ENCODE data around the gene KCTD2.
A peak's percentile ranks its signal among the peaks of the same experiment; 100 is the strongest.

The KCTD2 gene

GRCh38 chr17:75013092-75013559 is 33.9 kb upstream of the KCTD2 start:
- peaks cover 4% of the 10 kb centered on the region for H3K79me1 ChIP-seq (ENCODE audit: low read length)
- H2BK5ac ChIP-seq (ENCODE audit: low read length) = peak overlapping the region; percentile 52
- H2AK5ac ChIP-seq (ENCODE audit: low read length) = no peak overlapping the region
- H3K9ac ChIP-seq (ENCODE audit: low read length) = peak overlapping the region; percentile 93
- no peak overlapping the region for H4K8ac ChIP-seq (ENCODE audit: low read depth, low read length)
- H3K23ac ChIP-seq (ENCODE audit: low read length) = peak overlapping the region; percentile 37
- H3K27me3 ChIP-seq (ENCODE audit: insufficient read depth, low read length, poor library complexity) = no peaks in the 10 kb centered on the region
- peak overlapping the region; percentile 94 for H3K4me3 ChIP-seq (ENCODE audit: low read length)
- H3K36me3 ChIP-seq (ENCODE audit: control insufficient read depth, insufficient read depth, low read length) = no peaks in the 10 kb centered on the region
- WGBS (ENCODE audit: extremely low coverage, insufficient coverage, low lambda C conversion rate) = no CpG with 5 or more reads among the region's 10 CpGs
- H2BK15ac ChIP-seq (replicated peaks; ENCODE audit: low read depth) = no peak overlapping the region
- DNase-seq = no peak
- peaks cover 3% of the 10 kb centered on the region for H3K4me1 ChIP-seq (ENCODE audit: control insufficient read depth, low read depth, low read length)
- no peak overlapping the region for H2BK120ac ChIP-seq (ENCODE audit: low read depth, low read length)
- peak overlapping the region; percentile 64 for H3K18ac ChIP-seq (ENCODE audit: low read length)
- H3K4me2 ChIP-seq (ENCODE audit: low read length) = peak overlapping the region; percentile 73
- H3K4ac ChIP-seq (ENCODE audit: low read depth, low read length) = peak overlapping the region; percentile 39
- no peak overlapping the region for H4K5ac ChIP-seq (ENCODE audit: low read length)
- H3K27ac ChIP-seq (ENCODE audit: low read depth, low read length) = peak overlapping the region; percentile 66
- no peaks in the 10 kb centered on the region for H3K79me2 ChIP-seq (ENCODE audit: control insufficient read depth, insufficient read depth, low read length)
- peak overlapping the region; percentile 97 for H3K56ac ChIP-seq (ENCODE audit: low read length)

GRCh38 chr17:75019146-75019545 is 27.9 kb upstream of the KCTD2 start:
- H3K4me1 ChIP-seq (ENCODE audit: control insufficient read depth, low read depth, low read length) = no peaks in the 10 kb centered on the region
- H2BK5ac ChIP-seq (ENCODE audit: low read length) = no peak overlapping the region
- H3K79me1 ChIP-seq (ENCODE audit: low read length) = peaks cover 2% of the 10 kb centered on the region
- no peak overlapping the region for H2BK15ac ChIP-seq (replicated peaks; ENCODE audit: low read depth)
- H3K4me2 ChIP-seq (ENCODE audit: low read length) = no peak overlapping the region
- no peak overlapping the region for H2AK5ac ChIP-seq (ENCODE audit: low read length)
- WGBS (ENCODE audit: extremely low coverage, insufficient coverage, low lambda C conversion rate) = no CpG with 5 or more reads among the region's 5 CpGs
- no peaks in the 10 kb centered on the region for H3K27me3 ChIP-seq (ENCODE audit: insufficient read depth, low read length, poor library complexity)
- no peak overlapping the region for H3K27ac ChIP-seq (ENCODE audit: low read depth, low read length)
- no peak overlapping the region for H3K4me3 ChIP-seq (ENCODE audit: low read length)
- H3K9ac ChIP-seq (ENCODE audit: low read length) = no peak overlapping the region
- no peaks in the 10 kb centered on the region for H3K79me2 ChIP-seq (ENCODE audit: control insufficient read depth, insufficient read depth, low read length)
- H4K8ac ChIP-seq (ENCODE audit: low read depth, low read length) = no peak overlapping the region
- H4K5ac ChIP-seq (ENCODE audit: low read length) = no peak overlapping the region
- no peak overlapping the region for H3K4ac ChIP-seq (ENCODE audit: low read depth, low read length)
- no peak overlapping the region for H3K18ac ChIP-seq (ENCODE audit: low read length)
- H3K36me3 ChIP-seq (ENCODE audit: control insufficient read depth, insufficient read depth, low read length) = peaks cover 7% of the 10 kb centered on the region
- H3K23ac ChIP-seq (ENCODE audit: low read length) = no peak overlapping the region
- DNase-seq = no peak
- H3K56ac ChIP-seq (ENCODE audit: low read length) = no peak overlapping the region
- H2BK120ac ChIP-seq (ENCODE audit: low read depth, low read length) = no peak overlapping the region

- no CpG with 5 or more reads among the region's 3 CpGs for WGBS (ENCODE audit: extremely low coverage, insufficient coverage, low lambda C conversion rate)
- H3K4me3 ChIP-seq (ENCODE audit: low read length) = no peak overlapping the region
- peaks cover 7% of the 10 kb centered on the region for H3K36me3 ChIP-seq (ENCODE audit: control insufficient read depth, insufficient read depth, low read length)
- peaks cover 2% of the 10 kb centered on the region for H3K79me1 ChIP-seq (ENCODE audit: low read length)
- H3K27me3 ChIP-seq (ENCODE audit: insufficient read depth, low read length, poor library complexity) = no peaks in the 10 kb centered on the region
- no peaks in the 10 kb centered on the region for H3K4me1 ChIP-seq (ENCODE audit: control insufficient read depth, low read depth, low read length)
- no peak overlapping the region for H2AK5ac ChIP-seq (ENCODE audit: low read length)
- H3K9ac ChIP-seq (ENCODE audit: low read length) = no peak overlapping the region
- no peak overlapping the region for H4K8ac ChIP-seq (ENCODE audit: low read depth, low read length)
- no peak overlapping the region for H3K23ac ChIP-seq (ENCODE audit: low read length)
- H3K18ac ChIP-seq (ENCODE audit: low read length) = no peak overlapping the region
- H3K4ac ChIP-seq (ENCODE audit: low read depth, low read length) = no peak overlapping the region
- no peak overlapping the region for H2BK120ac ChIP-seq (ENCODE audit: low read depth, low read length)
- H3K79me2 ChIP-seq (ENCODE audit: control insufficient read depth, insufficient read depth, low read length) = no peaks in the 10 kb centered on the region
- no peak overlapping the region for H3K4me2 ChIP-seq (ENCODE audit: low read length)
- no peak overlapping the region for H4K5ac ChIP-seq (ENCODE audit: low read length)
- DNase-seq = no peak
- no peak overlapping the region for H3K27ac ChIP-seq (ENCODE audit: low read depth, low read length)
- H2BK5ac ChIP-seq (ENCODE audit: low read length) = no peak overlapping the region
- no peak overlapping the region for H3K56ac ChIP-seq (ENCODE audit: low read length)
- no peak overlapping the region for H2BK15ac ChIP-seq (replicated peaks; ENCODE audit: low read depth)
Measured at GRCh38 chr17:75019710-75020109, 27.3 kb upstream of the KCTD2 start.

GRCh38 chr17:75020331-75021110 is 26.5 kb upstream of the KCTD2 start:
- H3K9ac ChIP-seq (ENCODE audit: low read length) = no peak overlapping the region
- no peak overlapping the region for H4K5ac ChIP-seq (ENCODE audit: low read length)
- no peaks in the 10 kb centered on the region for H3K79me1 ChIP-seq (ENCODE audit: low read length)
- no peak overlapping the region for H3K4me3 ChIP-seq (ENCODE audit: low read length)
- no peak overlapping the region for H3K56ac ChIP-seq (ENCODE audit: low read length)
- H2BK5ac ChIP-seq (ENCODE audit: low read length) = no peak overlapping the region
- no peak overlapping the region for H4K8ac ChIP-seq (ENCODE audit: low read depth, low read length)
- no peak overlapping the region for H3K4ac ChIP-seq (ENCODE audit: low read depth, low read length)
- no peak overlapping the region for H3K18ac ChIP-seq (ENCODE audit: low read length)
- no peak overlapping the region for H2AK5ac ChIP-seq (ENCODE audit: low read length)
- H3K79me2 ChIP-seq (ENCODE audit: control insufficient read depth, insufficient read depth, low read length) = no peaks in the 10 kb centered on the region
- H3K27me3 ChIP-seq (ENCODE audit: insufficient read depth, low read length, poor library complexity) = no peaks in the 10 kb centered on the region
- H3K4me1 ChIP-seq (ENCODE audit: control insufficient read depth, low read depth, low read length) = no peaks in the 10 kb centered on the region
- no peak overlapping the region for H3K27ac ChIP-seq (ENCODE audit: low read depth, low read length)
- whole genome bisulfite sequencing (ENCODE audit: extremely low coverage, insufficient coverage, low lambda C conversion rate) = no CpG with 5 or more reads among the region's 19 CpGs
- H3K4me2 ChIP-seq (ENCODE audit: low read length) = no peak overlapping the region
- H2BK15ac ChIP-seq (replicated peaks; ENCODE audit: low read depth) = no peak overlapping the region
- DNase-seq = no peak
- peaks cover 7% of the 10 kb centered on the region for H3K36me3 ChIP-seq (ENCODE audit: control insufficient read depth, insufficient read depth, low read length)
- H3K23ac ChIP-seq (ENCODE audit: low read length) = no peak overlapping the region
- no peak overlapping the region for H2BK120ac ChIP-seq (ENCODE audit: low read depth, low read length)

- H3K27me3 ChIP-seq (ENCODE audit: insufficient read depth, low read length, poor library complexity) = no peaks in the 10 kb centered on the region
- no peaks in the 10 kb centered on the region for H3K79me1 ChIP-seq (ENCODE audit: low read length)
- no peak overlapping the region for H4K5ac ChIP-seq (ENCODE audit: low read length)
- no peak overlapping the region for H3K9ac ChIP-seq (ENCODE audit: low read length)
- no peak overlapping the region for H3K23ac ChIP-seq (ENCODE audit: low read length)
- H3K4me1 ChIP-seq (ENCODE audit: control insufficient read depth, low read depth, low read length) = no peaks in the 10 kb centered on the region
- no peak overlapping the region for H2AK5ac ChIP-seq (ENCODE audit: low read length)
- no peak overlapping the region for H3K4me3 ChIP-seq (ENCODE audit: low read length)
- H2BK120ac ChIP-seq (ENCODE audit: low read depth, low read length) = no peak overlapping the region
- no peak overlapping the region for H3K56ac ChIP-seq (ENCODE audit: low read length)
- H3K18ac ChIP-seq (ENCODE audit: low read length) = no peak overlapping the region
- H3K4me2 ChIP-seq (ENCODE audit: low read length) = no peak overlapping the region
- no peak overlapping the region for H2BK15ac ChIP-seq (replicated peaks; ENCODE audit: low read depth)
- peaks cover 7% of the 10 kb centered on the region for H3K36me3 ChIP-seq (ENCODE audit: control insufficient read depth, insufficient read depth, low read length)
- H2BK5ac ChIP-seq (ENCODE audit: low read length) = no peak overlapping the region
- WGBS (ENCODE audit: extremely low coverage, insufficient coverage, low lambda C conversion rate) = no CpG with 5 or more reads among the region's 10 CpGs
- no peaks in the 10 kb centered on the region for H3K79me2 ChIP-seq (ENCODE audit: control insufficient read depth, insufficient read depth, low read length)
- no peak overlapping the region for H3K27ac ChIP-seq (ENCODE audit: low read depth, low read length)
- H3K4ac ChIP-seq (ENCODE audit: low read depth, low read length) = no peak overlapping the region
- DNase-seq = no peak
- H4K8ac ChIP-seq (ENCODE audit: low read depth, low read length) = no peak overlapping the region
Measured at GRCh38 chr17:75024686-75025397, 22.2 kb upstream of the KCTD2 start.
